Kidney epithelial cell (primary cell): Measurements from ENCODE around the gene ARSI. TPM values are rescaled to one million over a fixed set of nuclear protein-coding genes. Genes with fewer than 3 reads are reported as not detected.

Source experiments
- DNase-seq: peaks from one replicate; pipeline ENCODE4 v3.0.0-alpha.2; 2010; ENCODE audit warnings: low read depth
- H3K27me3 ChIP-seq: 2 replicates; pipeline ENCODE4 v1.6.0; 2011; ENCODE audit warnings: low read length; ENCODE audit not compliant: control insufficient read depth, insufficient read depth
- H3K36me3 ChIP-seq: 2 replicates; pipeline ENCODE4 v1.5.1; 2011; ENCODE audit warnings: low read length; ENCODE audit not compliant: control insufficient read depth, insufficient read depth
- H3K4me3 ChIP-seq: 2 replicates; pipeline ENCODE4 v1.5.1; 2011; ENCODE audit warnings: low read depth, mild to moderate bottlenecking, control low read depth, low read length
- CTCF ChIP-seq: IDR thresholded peaks from 2 replicates; pipeline ENCODE4 v1.5.1; 2011; ENCODE audit warnings: mild to moderate bottlenecking, moderate library complexity, low read length, control low read depth, inconsistent platforms; ENCODE audit not compliant: insufficient read depth, poor library complexity, severe bottlenecking
- total RNA-seq: library from RNA; depleted of rRNA; stranded (reverse); fragments of >200 nt; gene quantifications from 2 replicates; pipeline ENCODE4 v1.2.3, GENCODE V29; 2015

ARSI gene
- total RNA-seq, 1 donor from 2014 or later = 2.4 TPM

GRCh38 chr5:150340614-150341255, 38.0 kb upstream of the ARSI start:
- no peak overlapping the region for H3K4me3 ChIP-seq
- TF ChIP-seq CTCF = no peak
- H3K27me3 ChIP-seq = no peaks in the 10 kb centered on the region
- H3K36me3 ChIP-seq = no peaks in the 10 kb centered on the region
- DNase-seq = no peak

- no peaks in the 10 kb centered on the region for H3K27me3 ChIP-seq
- TF ChIP-seq CTCF = no peak
- H3K36me3 ChIP-seq = no peaks in the 10 kb centered on the region
- DNase-seq = no peak
- H3K4me3 ChIP-seq = no peak overlapping the region
Observed at GRCh38 chr5:150339841-150340240, 37.1 kb upstream of the ARSI start.

- no peak overlapping the region for H3K4me3 ChIP-seq
- H3K27me3 ChIP-seq = no peaks in the 10 kb centered on the region
- no peaks in the 10 kb centered on the region for H3K36me3 ChIP-seq
- DNase-seq = no peak
- TF ChIP-seq CTCF = no peak
Observed at GRCh38 chr5:150339165-150339564, 36.5 kb upstream of the ARSI start.

- no peaks in the 10 kb centered on the region for H3K36me3 ChIP-seq
- H3K27me3 ChIP-seq = no peaks in the 10 kb centered on the region
- no peak for DNase-seq
- no peak overlapping the region for H3K4me3 ChIP-seq
- TF ChIP-seq CTCF = no peak
Observed at GRCh38 chr5:150338546-150338945, 35.8 kb upstream of the ARSI start.

GRCh38 chr5:150335778-150336177, 33.1 kb upstream of the ARSI start:
- Histone ChIP-seq H3K4me3 (no peak overlapping the region), H3K36me3 (no peaks in the 10 kb centered on the region), H3K27me3 (no peaks in the 10 kb centered on the region)
- DNase-seq = no peak
- no peak for TF ChIP-seq CTCF

GRCh38 chr5:150333400-150333799, 30.7 kb upstream of the ARSI start:
- DNase-seq = no peak
- Histone ChIP-seq H3K27me3 (no peaks in the 10 kb centered on the region), H3K36me3 (no peaks in the 10 kb centered on the region), H3K4me3 (no peak overlapping the region)
- TF ChIP-seq CTCF = no peak
